Adrenal gland (tissue), 5 donors: ENCODE measurements around the gene RGS6.

Experiments
- CTCF ChIP-seq, 6 experiments: fragments of 450-650 bp in 4 of 6; fragments of 200-600 bp in 2 of 6; sonication (generic) in 1 of 6; IDR thresholded peaks; 1 replicate in 5 of 6; 2 replicates in 1 of 6; pipeline versions ENCODE4 v1.5.1 to v1.8.0; 2016 to 2021; ENCODE audit warnings: antibody characterized with exemption in 6 of 6, mild to moderate bottlenecking in 2 of 6, moderate library complexity in 1 of 6
- POLR2A ChIP-seq, 2 donors: fragments of 450-650 bp; IDR thresholded peaks; one replicate each; pipeline ENCODE4 v1.6.1; 2017; ENCODE audit warnings: antibody characterized with exemption in 2 of 2, mild to moderate bottlenecking in 2 of 2, moderate library complexity in 1 of 2
- donor health status: DM: no; HTN: no; CAD: no.

- no peak for TF ChIP-seq CTCF (IDR thresholded peaks at IDR 0.05)
- no peak for TF ChIP-seq POLR2A (IDR thresholded peaks at IDR 0.05)
These were observed 667.6 kb downstream of the RGS6 start for GRCh38 chr14:72599579-72600470.
